IPS DF 19.7 (cell line): ENCODE results near the gene SEMA4D.

Source experiments
- DNase-seq: peaks from one replicate; pipeline ENCODE4 v3.0.0-alpha.2; 2013; ENCODE audit warnings: low read depth, low spot score

SEMA4D gene

DNA sequence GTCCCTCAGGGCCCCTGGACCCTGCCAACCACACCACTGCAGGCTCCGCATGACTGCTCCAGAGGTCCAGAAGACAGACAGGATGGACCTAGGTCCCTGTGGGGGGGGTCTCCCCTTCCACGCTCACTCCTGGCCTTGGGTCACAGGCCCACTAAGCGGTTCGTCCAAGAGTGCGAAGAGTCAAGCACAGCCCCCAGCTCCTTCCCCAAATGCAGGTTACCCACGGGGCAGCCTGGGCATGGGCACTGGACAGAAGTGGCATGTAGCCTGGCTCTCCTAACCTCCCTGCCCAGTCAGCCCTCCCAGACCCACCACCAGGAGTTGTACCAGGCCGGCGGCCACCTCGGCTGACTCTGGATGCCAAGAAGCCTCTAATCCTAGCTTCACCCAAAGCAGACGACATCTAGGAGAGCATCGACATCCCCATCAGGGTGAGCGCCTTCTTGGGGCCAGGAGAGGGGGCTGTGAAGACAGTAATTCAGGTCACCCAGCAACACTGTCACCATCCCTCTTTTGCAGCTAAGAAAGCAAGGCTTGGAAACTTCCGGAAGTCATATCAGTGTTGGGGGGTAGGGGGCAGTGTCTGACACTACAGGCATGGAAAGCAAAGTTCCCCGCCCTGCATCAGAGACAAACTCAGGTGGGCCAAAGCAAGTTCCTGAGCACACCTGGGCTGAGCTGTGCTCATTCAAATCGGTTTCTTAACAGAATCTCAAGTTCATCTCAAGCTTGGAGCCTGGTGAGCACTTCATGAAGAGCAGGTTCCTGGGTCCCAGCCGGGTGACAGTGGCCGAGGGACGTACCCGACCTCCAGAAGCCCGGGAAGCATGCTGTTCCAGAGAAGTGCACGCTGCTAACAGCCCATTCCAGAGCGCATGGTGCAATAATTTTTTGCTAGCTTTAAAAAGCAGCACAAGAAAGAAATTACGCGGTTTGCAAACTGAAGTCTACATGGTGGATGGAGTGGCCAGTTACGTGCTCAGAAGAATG lies 68.7 kb downstream of the SEMA4D start:
- DNase-seq, result peak; percentile 80

DNA sequence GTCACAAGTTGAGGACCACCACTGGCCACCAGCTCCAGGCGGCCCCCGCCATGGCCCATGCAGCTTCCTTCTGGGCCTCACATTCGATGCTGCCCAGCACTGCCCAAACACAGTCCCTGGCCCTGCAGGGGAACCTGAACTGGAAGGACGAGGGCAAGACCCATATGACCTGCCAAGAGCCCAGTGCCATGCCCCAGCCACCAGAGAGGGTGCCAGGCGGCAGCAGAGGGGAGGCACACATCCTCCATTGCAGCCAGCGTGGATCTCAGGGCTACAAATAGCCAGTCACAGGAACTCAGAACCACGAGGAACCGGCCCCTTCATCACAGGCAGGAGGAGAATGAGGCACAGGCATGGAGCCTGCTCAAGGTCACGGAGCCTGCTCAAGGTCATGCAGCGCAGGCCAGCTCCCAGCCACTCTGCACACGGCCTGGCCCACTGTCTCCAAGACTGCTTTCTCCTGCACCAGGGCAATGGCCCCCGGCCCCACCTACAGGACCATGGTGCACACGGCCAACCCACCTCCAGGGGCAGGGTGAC lies 69.6 kb downstream of the SEMA4D start:
- DNase-seq, result no peak

- no peak for DNase-seq
Observed at GRCh38 chr9:89427621-89428221, 70.2 kb downstream of the SEMA4D start.

DNA sequence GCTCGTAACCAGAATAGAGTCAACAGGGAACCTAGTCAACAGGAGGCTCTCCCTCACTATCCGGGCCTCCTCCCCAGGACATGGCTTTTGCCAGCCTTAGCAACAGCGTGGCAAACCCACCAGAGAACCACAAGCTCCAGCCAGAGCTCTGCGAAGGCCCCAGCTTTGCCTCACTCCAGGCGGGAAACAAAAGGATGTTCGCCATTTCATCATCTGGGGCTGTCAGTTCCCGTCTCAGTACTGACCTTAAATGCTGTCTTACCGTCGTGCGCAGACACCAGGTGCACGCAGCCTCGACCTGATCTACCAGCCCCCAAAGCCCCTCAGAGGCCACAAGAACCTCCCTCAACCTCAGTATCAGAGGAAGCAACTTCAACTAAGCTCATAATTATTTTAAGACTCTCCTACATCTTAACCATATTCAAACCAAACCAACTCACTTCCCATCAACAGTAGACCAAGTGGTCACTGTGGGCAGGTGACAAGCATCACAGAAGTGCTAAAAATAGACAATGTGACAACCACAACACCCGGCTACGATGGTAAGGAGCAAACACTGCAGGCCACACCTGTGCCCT lies 71.4 kb downstream of the SEMA4D start:
- no peak for DNase-seq

DNA sequence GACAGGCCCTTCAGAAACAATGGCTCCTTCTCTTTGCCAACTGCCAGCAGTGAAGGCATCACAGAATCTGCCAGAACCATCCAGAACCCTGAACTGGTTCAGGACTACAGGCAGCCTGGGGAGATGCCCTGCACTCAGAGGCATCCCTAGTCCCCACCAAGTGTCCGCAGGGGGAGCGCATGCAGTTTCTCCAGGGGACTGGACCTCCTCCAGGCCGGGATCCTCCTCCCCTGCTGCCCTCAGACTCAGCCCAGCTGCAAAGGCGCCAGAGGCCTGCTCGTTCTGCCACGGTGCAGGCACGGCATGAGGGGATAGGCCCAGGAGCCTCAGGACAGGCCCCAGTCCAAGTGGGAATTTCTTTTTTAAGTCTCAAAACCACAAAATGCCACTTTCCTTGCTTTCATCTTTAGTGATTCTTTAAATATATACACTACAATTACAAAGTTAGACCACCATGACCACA lies 72.0 kb downstream of the SEMA4D start:
- DNase-seq, result no peak

DNA sequence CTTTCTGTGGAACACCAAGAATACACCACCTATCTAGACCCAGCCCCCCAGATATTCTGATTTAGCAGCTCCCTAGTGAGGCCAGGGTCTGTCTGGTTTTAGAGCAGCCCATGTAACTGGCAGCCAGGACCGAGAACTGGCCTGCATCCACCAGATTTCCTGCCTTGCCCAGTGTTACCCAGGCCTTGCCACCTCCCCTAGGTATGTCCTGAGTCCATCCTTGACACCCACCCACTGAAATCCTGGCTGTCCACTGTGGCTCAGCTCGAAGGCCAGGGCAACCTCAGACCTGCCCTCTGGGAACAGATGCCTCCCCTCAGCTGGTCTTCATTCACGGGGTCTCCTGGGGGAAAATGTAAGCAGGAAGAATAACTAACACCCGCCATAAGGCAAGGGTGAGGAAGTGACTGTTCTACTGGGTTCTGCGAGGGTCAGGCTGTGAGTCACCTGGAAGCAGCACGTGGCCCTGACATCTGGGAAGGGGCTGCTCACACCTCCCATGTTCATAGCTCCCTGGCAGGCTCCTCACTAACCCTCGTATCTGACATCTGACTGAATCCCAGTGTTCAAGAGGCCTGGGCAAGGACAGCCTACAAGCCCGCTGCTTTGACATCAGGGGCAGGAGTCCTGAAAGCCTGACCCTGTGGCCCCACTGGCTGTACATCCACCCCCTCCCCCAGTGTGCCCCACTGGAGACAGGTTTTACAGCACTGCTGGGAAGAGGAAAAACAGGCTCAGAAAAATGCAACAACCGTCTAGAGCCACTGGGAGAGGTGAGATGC lies 72.7 kb downstream of the SEMA4D start:
- DNase-seq, result no peak

- DNase-seq, result no peak
Observed at GRCh38 chr9:89422151-89422975, 75.5 kb downstream of the SEMA4D start.

DNA sequence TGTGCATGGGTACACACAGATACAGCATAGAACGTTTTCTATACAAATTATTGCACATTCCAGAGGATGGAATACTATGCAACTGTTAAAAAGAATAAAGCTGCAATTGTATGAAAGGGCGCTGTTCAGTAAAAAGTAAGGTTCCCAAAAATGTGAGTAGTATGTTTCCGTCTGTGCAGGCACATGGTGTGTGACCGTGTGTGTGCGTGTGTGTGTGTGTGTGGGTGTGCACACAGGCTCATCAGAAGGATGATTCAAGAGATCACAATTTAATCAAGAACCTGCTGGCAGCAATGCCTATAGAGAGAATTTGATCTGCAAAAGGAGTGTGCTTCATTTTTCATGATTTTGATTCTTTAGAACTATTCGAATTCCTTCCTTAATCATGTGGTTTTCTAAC lies 76.3 kb downstream of the SEMA4D start:
- no peak for DNase-seq

DNA sequence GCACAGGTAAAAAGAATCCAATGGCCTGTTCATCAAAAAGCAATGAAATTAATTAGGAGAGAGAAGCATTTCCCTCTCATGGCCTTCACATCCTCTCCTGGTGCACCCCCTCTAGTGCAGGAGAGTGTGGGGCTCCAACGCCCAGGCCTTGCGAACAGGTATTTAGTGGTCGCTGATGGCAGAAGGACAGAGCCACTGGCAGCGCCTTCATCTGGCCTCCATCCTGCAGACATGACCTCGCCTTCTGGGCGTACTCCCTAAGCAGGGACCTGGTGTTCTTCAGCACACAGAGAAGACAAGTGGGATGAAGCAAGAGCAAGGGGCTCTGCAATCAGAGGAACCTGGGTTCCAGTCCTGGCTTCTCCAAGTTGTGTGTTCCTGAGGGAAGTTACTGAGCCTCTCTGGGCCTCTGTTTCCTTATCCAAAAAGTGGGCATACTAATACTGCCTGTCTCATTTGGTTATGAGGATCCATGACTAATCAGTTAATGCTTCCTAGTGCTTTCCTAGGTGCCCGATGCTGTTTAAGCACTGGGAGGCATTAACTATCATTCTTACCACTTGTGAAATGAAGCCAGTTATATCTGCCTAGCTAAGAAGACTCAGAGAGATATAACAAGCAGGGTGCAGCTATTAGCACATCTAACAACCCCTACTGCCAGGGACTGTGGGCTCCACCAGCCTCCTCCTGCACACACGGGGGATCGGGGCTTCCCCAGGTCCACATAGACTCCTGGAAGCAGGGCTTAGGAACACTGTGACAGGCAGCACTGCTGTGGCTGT lies 77.3 kb downstream of the SEMA4D start:
- DNase-seq, result no peak

GRCh38 chr9:89419978-89420394 lies 77.9 kb downstream of the SEMA4D start:
- DNase-seq, result no peak

GRCh38 chr9:89418882-89419640 lies 78.9 kb downstream of the SEMA4D start:
- DNase-seq, result no peak

DNA sequence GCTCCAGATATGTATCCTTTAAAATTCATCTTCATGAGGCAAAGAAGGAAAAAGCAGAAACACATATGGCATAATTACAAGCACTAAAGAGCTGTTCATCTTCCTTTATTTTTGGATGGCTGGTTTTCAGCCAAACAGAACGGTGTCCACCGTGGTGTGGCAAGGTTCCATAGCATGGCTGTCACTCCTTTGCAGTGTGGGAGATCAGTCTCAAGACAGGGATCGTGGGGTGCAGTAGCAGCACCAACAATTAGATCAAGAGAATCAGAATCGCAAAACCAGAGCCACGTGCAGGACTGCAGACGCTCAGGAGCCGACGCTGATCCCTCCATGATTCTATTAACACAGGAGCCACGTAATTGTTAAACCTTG lies 79.5 kb downstream of the SEMA4D start:
- no peak for DNase-seq

DNA sequence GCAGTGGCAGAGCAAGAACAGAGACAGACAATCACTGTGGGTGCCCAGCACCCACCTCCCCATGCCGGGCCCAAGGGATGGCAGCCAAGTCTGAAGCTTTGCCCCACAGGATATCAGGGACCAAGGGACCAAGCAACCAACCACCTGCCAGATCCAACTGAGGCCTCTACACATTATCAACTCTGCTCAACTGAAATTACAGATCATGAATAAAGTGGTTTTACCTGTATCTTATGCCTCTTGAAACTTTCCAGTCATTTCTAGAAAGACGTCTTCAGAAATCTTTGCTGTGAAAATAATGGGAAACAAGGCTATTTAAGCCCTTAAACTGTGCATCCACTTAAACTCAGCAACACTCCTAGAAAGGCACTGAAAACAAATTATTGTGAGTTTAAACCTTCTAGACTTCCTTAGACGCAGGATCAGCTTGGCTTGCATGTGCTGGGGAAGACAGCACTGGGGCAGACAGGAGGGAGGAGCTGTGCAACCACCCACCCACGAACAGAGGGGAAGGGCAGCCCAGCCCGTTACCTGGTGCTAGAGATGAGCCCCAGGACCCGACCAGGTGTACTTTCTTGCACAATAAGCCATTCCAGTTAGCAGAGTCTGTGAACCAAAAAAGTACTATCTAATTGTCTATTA lies 80.0 kb downstream of the SEMA4D start:
- DNase-seq, result no peak

DNA sequence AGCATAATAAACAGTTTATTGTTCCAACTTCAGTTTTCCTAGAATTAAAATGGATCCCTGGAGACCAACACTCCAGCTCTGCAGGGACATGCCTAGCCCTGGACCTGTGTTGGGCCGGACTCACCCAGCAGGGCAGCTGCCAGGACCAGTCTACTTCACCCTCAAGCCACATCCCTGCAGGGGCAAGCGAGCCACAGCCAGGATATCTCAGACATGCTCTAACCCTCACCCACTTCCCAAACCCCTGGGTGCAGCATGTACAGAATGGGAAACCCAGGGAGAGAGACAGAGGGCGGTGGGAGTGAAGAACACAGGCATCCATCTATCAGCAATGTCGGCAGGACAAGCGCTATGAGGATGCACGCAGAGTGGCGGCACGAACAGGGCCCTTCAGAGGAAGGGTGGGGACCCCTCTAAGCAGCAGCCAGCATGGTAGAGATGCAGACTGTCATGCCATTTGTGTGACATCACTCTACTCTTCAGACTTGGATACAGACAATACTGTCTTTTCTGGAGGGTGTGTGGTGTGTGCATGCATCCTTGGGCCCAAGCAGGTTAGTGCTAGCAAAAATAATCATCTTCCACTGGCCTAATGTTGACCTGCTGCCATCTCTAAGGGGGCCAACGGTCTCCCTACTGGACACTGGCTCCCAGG lies 83.1 kb downstream of the SEMA4D start:
- DNase-seq, result no peak

GRCh38 chr9:89413963-89414638 lies 83.8 kb downstream of the SEMA4D start:
- no peak for DNase-seq

DNA sequence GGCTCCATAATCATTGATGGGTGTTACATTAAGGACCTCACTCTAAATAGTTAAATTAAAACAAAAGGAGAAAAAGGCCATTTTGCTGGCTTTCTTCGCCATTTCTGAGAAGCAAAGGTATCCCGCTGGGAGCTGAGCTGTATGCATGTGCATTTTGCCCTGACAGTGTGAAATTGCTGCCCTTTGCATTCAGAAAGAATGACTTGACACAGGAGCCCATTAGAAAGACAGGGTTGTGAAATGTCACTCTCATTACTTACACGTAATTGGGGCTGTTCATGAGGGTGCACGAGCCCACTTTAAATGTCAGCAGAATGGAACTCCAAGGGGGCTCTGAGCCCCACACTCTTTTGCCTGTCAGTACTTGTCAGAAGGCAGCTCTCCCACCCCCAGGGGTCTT lies 85.0 kb downstream of the SEMA4D start:
- DNase-seq, result peak; percentile 20

- no peak for DNase-seq
Observed at GRCh38 chr9:89412541-89412940, 85.4 kb downstream of the SEMA4D start.
